ENCODE measurements around the gene CYB5R3. TPM values are rescaled to one million over a fixed set of nuclear protein-coding genes. Genes with fewer than 3 reads are reported as not detected.

Gene CYB5R3
- polyA plus RNA-seq, 1 of the 3 experiments (the other 2 are of a cell fraction): 106 TPM

GRCh38 chr22:42630901-42631602 is 18.1 kb downstream of the CYB5R3 start:
- H3K36me3 ChIP-seq (replicated peaks in 1 of 2; ENCODE audit: control insufficient read depth in 1 of 2, insufficient read depth in 2 of 2, low read length in 1 of 2): peaks cover 0 to 6% of the 10 kb centered on the region in 2 experiments
- H3K4me2 ChIP-seq: no peak overlapping the region
- no peaks in the 10 kb centered on the region for H3K9me2 ChIP-seq
- H3K27ac ChIP-seq (ENCODE audit: low read depth in 2 of 2, low read length in 1 of 2): no peak overlapping the region
- CTCF ChIA-PET: interaction anchor here (1.6 kb wide), 1 partner anchor 9 kb away, joined by 3 read pairs; no protein-coding TSS in a partner anchor
- no peaks in the 10 kb centered on the region for H3K27me3 ChIP-seq (ENCODE audit: insufficient read depth)
- POLR2A ChIA-PET: no interaction called here
- no peak overlapping the region for H3K4me3 ChIP-seq (ENCODE audit: low read depth in 2 of 2, low read length in 1 of 2)
- no peaks in the 10 kb centered on the region for H4K20me1 ChIP-seq (ENCODE audit: insufficient read depth)
- H2AFZ ChIP-seq (ENCODE audit: low read depth): no peak overlapping the region
- H3K9ac ChIP-seq: no peak overlapping the region
- H3F3A ChIP-seq (replicated peaks; ENCODE audit: insufficient read depth): peaks cover 3% of the 10 kb centered on the region
- no peak for TF ChIP-seq USF1 (IDR thresholded peaks at IDR 0.05; ENCODE audit: borderline replicate concordance, low read depth)
- no peak for TF ChIP-seq MAX (IDR thresholded peaks at IDR 0.05; ENCODE audit: low read depth)
- no peak for TF ChIP-seq SMC3 (IDR thresholded peaks at IDR 0.05; ENCODE audit: low read depth, low read length)
- TF ChIP-seq FOXJ3 (CRISPR knock-in tag; IDR thresholded peaks at IDR 0.05): no peak
- no peak for TF ChIP-seq FOSL2 (IDR thresholded peaks at IDR 0.05; ENCODE audit: borderline replicate concordance, low read depth)
- no peak for TF ChIP-seq MEF2A (IDR thresholded peaks at IDR 0.05; ENCODE audit: borderline replicate concordance, low read depth)
- no peak for TF ChIP-seq RAD21 (IDR thresholded peaks at IDR 0.05; ENCODE audit: low read length)
- no peak for TF ChIP-seq FOXM1 (IDR thresholded peaks at IDR 0.05; ENCODE audit: low read depth)
- no peak for TF ChIP-seq POLR2AphosphoS5 (IDR thresholded peaks at IDR 0.05; ENCODE audit: low read depth, low read length)
- TF ChIP-seq TEAD4 (IDR thresholded peaks at IDR 0.05; ENCODE audit: borderline replicate concordance, insufficient read depth): no peak
- no peak for TF ChIP-seq NFIC (IDR thresholded peaks at IDR 0.05; ENCODE audit: borderline replicate concordance)
- no peak for TF ChIP-seq RFX5 (IDR thresholded peaks at IDR 0.05; ENCODE audit: low read length)
- TF ChIP-seq ELF1 (IDR thresholded peaks at IDR 0.05): no peak
- TF ChIP-seq RXRA (IDR thresholded peaks at IDR 0.05; ENCODE audit: borderline replicate concordance, low read depth): no peak
- TF ChIP-seq MXI1 (IDR thresholded peaks at IDR 0.05; ENCODE audit: low read depth, low read length): no peak
- TF ChIP-seq GATA2 (CRISPR knock-in tag; IDR thresholded peaks at IDR 0.05): no peak
- no peak for TF ChIP-seq EZH2phosphoT487 (IDR thresholded peaks at IDR 0.05; ENCODE audit: borderline replicate concordance, low read depth)
- TF ChIP-seq TCF12 (IDR thresholded peaks at IDR 0.05): no peak
- no peak for TF ChIP-seq RCOR1 (IDR thresholded peaks at IDR 0.05; ENCODE audit: low read length)
- no peak for TF ChIP-seq JUND (IDR thresholded peaks at IDR 0.05)
- H3K79me2 ChIP-seq (ENCODE audit: insufficient read depth): peaks cover 9% of the 10 kb centered on the region; the same call in 1 of the 2 replicates
- 93% methylated on average over 7 of the region's 28 CpGs for WGBS (ENCODE audit: low lambda C conversion rate)
- no peaks in the 10 kb centered on the region for H3K9me3 ChIP-seq
- no peak for DNase-seq
- no peaks in the 10 kb centered on the region for H3K4me1 ChIP-seq (ENCODE audit: control insufficient read depth in 1 of 2, insufficient read depth in 2 of 2, low read depth in 1 of 2, low read length in 1 of 2)

GRCh38 chr22:42630211-42630610 is 19.0 kb downstream of the CYB5R3 start:
- H3K9ac ChIP-seq: no peak overlapping the region
- peaks cover 0 to 6% of the 10 kb centered on the region in 2 experiments for H3K36me3 ChIP-seq (replicated peaks in 1 of 2; ENCODE audit: control insufficient read depth in 1 of 2, insufficient read depth in 2 of 2, low read length in 1 of 2)
- no peak overlapping the region for H3K4me3 ChIP-seq (ENCODE audit: low read depth in 2 of 2, low read length in 1 of 2)
- H3K9me3 ChIP-seq: no peaks in the 10 kb centered on the region
- no peak for DNase-seq
- no peak overlapping the region for H3K4me2 ChIP-seq
- no peak overlapping the region for H2AFZ ChIP-seq (ENCODE audit: low read depth)
- no peak overlapping the region for H3K27ac ChIP-seq (ENCODE audit: low read depth in 2 of 2, low read length in 1 of 2)
- no peaks in the 10 kb centered on the region for H3K9me2 ChIP-seq
- ChIA-PET POLR2A (no interaction called here), CTCF (interaction anchor here (1.6 kb wide), 1 partner anchor 8 kb away, joined by 3 read pairs; no protein-coding TSS in a partner anchor)
- H3K4me1 ChIP-seq (ENCODE audit: control insufficient read depth in 1 of 2, insufficient read depth in 2 of 2, low read depth in 1 of 2, low read length in 1 of 2): no peaks in the 10 kb centered on the region
- no peaks in the 10 kb centered on the region for H3F3A ChIP-seq (replicated peaks; ENCODE audit: insufficient read depth)
- H3K27me3 ChIP-seq (ENCODE audit: insufficient read depth): no peaks in the 10 kb centered on the region
- no peaks in the 10 kb centered on the region for H4K20me1 ChIP-seq (ENCODE audit: insufficient read depth)
- 100% methylated on average over 3 of the region's 18 CpGs for WGBS (ENCODE audit: low lambda C conversion rate)
- TF ChIP-seq NRF1 (IDR thresholded peaks at IDR 0.05; ENCODE audit: low read depth, low read length) (no peak), USF1 (IDR thresholded peaks at IDR 0.05; ENCODE audit: borderline replicate concordance, low read depth) (no peak), JUND (IDR thresholded peaks at IDR 0.05) (no peak), RFX5 (IDR thresholded peaks at IDR 0.05; ENCODE audit: low read length) (no peak)
- peaks cover 9% of the 10 kb centered on the region; the same call in 1 of the 2 replicates for H3K79me2 ChIP-seq (ENCODE audit: insufficient read depth)

Measured in SK-N-SH (cell line).